Measurements from ENCODE around the gene PSME1. TPM values are rescaled to one million over a fixed set of nuclear protein-coding genes. Genes with fewer than 3 reads are reported as not detected.
A peak's percentile ranks its signal among the peaks of the same experiment; 100 is the strongest.

The PSME1 gene
- total and polyA plus RNA-seq, 7 experiments from 2014 or later = 189 to 703 (median 234) TPM

- DNase-seq (no peak), ATAC-seq (no peak)
- intact Hi-C loops (cut with micrococcal nuclease) = no loop called here
- CTCF ChIA-PET = no interaction called here
- Histone ChIP-seq H3K4me3 (ENCODE audit: low read length) (no peak overlapping the region), H3K4me1 (ENCODE audit: control insufficient read depth in 2 of 2, insufficient read depth in 2 of 2, low read length in 2 of 2) (no peaks in the 10 kb centered on the region), H3K27me3 (ENCODE audit: control insufficient read depth in 2 of 2, insufficient read depth in 2 of 2, low read length in 2 of 2) (no peaks in the 10 kb centered on the region), H3K27ac (ENCODE audit: low read depth, low read length) (no peak overlapping the region), H3K36me3 (ENCODE audit: control insufficient read depth in 2 of 3, insufficient read depth in 3 of 3, low read length in 3 of 3) (peaks cover 0 to 70% (median 15%) of the 10 kb centered on the region in 3 experiments), H3K9me3 (ENCODE audit: control insufficient read depth in 2 of 3, low read length in 3 of 3) (no peaks in the 10 kb centered on the region)
- Mint-ChIP-seq H3K36me3 (peaks cover 0 to 38% (median 4%) of the 10 kb centered on the region in 5 donors), H3K27me3 (no peaks in the 10 kb centered on the region), H3K4me3 (no peak overlapping the region), H3K4me1 (peaks cover 0 to 20% (median 12%) of the 10 kb centered on the region in 7 donors), H3K9me3 (peaks cover 0 to 2% (median 0%) of the 10 kb centered on the region in 11 donors), H3K27ac (peak overlapping the region in 1 of 9 donors; percentile 24)
- POLR2A ChIA-PET = interaction anchor here (2.7 kb wide), 1 partner anchor 11 kb away, joined by 9 read pairs; the partner anchor contains the start of gene IPO4
These were observed 41.9 kb downstream of the PSME1 start for GRCh38 chr14:24177891-24178290.

GRCh38 chr14:24178399-24179178, 42.6 kb downstream of the PSME1 start:
- no peaks in the 10 kb centered on the region for H3K4me1 ChIP-seq (ENCODE audit: control insufficient read depth in 2 of 2, insufficient read depth in 2 of 2, low read length in 2 of 2)
- Mint-ChIP-seq H3K9me3 (peaks cover 0 to 2% (median 0%) of the 10 kb centered on the region in 11 donors), H3K27me3 (no peaks in the 10 kb centered on the region), H3K4me3 (no peak overlapping the region), H3K36me3 (peaks cover 0 to 35% (median 4%) of the 10 kb centered on the region in 5 donors), H3K27ac (peak overlapping the region in 2 of 9 donors; percentile 32 to 75), H3K4me1 (peaks cover 0 to 18% (median 5%) of the 10 kb centered on the region in 7 donors)
- H3K27me3 ChIP-seq (ENCODE audit: control insufficient read depth in 2 of 2, insufficient read depth in 2 of 2, low read length in 2 of 2) = no peaks in the 10 kb centered on the region
- DNase-seq = no peak
- no peak overlapping the region for H3K27ac ChIP-seq (ENCODE audit: low read depth, low read length)
- H3K9me3 ChIP-seq (ENCODE audit: control insufficient read depth in 2 of 3, low read length in 3 of 3) = no peaks in the 10 kb centered on the region
- H3K36me3 ChIP-seq (ENCODE audit: control insufficient read depth in 2 of 3, insufficient read depth in 3 of 3, low read length in 3 of 3) = peaks cover 0 to 77% (median 20%) of the 10 kb centered on the region in 3 experiments
- POLR2A ChIA-PET = interaction anchor here (0.6 to 2.7 kb wide), 4 partner anchors 10 to 63 kb away, joined by 3 to 9 read pairs (median 4); partner anchors contain the start of gene IPO4
- ATAC-seq = no peak
- CTCF ChIA-PET = no interaction called here
- intact Hi-C loops (cut with micrococcal nuclease) = no loop called here
- H3K4me3 ChIP-seq (ENCODE audit: low read length) = no peak overlapping the region

- CTCF ChIA-PET = no interaction called here
- Histone ChIP-seq H3K27me3 (ENCODE audit: control insufficient read depth in 2 of 2, insufficient read depth in 2 of 2, low read length in 2 of 2) (no peaks in the 10 kb centered on the region), H3K9me3 (ENCODE audit: control insufficient read depth in 2 of 3, low read length in 3 of 3) (no peaks in the 10 kb centered on the region), H3K4me1 (ENCODE audit: control insufficient read depth in 2 of 2, insufficient read depth in 2 of 2, low read length in 2 of 2) (no peaks in the 10 kb centered on the region), H3K27ac (ENCODE audit: low read depth, low read length) (no peak overlapping the region), H3K36me3 (ENCODE audit: control insufficient read depth in 2 of 3, insufficient read depth in 3 of 3, low read length in 3 of 3) (peaks cover 0 to 83% (median 20%) of the 10 kb centered on the region in 3 experiments), H3K4me3 (ENCODE audit: low read length) (no peak overlapping the region)
- intact Hi-C loops (cut with micrococcal nuclease) = no loop called here
- Mint-ChIP-seq H3K27me3 (no peaks in the 10 kb centered on the region), H3K27ac (peak overlapping the region in 5 of 9 donors; percentile 32 to 75 (median 59)), H3K4me1 (peaks cover 0 to 17% (median 4%) of the 10 kb centered on the region in 7 donors), H3K9me3 (peaks cover 0 to 2% (median 0%) of the 10 kb centered on the region in 11 donors), H3K36me3 (peaks cover 0 to 34% (median 4%) of the 10 kb centered on the region in 5 donors), H3K4me3 (no peak overlapping the region)
- POLR2A ChIA-PET = interaction anchor here (0.6 to 2.7 kb wide), 4 partner anchors 10 to 63 kb away, joined by 3 to 9 read pairs (median 4); partner anchors contain the start of gene IPO4
- DNase-seq = no peak
- ATAC-seq = no peak
These were observed 43.4 kb downstream of the PSME1 start for GRCh38 chr14:24179294-24179960.

GRCh38 chr14:24179961-24180796, 44.2 kb downstream of the PSME1 start:
- Mint-ChIP-seq H3K36me3 (peaks cover 0 to 29% (median 4%) of the 10 kb centered on the region in 5 donors), H3K4me3 (no peak overlapping the region), H3K9me3 (peaks cover 0 to 4% (median 0%) of the 10 kb centered on the region in 11 donors), H3K27me3 (no peaks in the 10 kb centered on the region), H3K4me1 (peaks cover 0 to 11% (median 0%) of the 10 kb centered on the region in 7 donors), H3K27ac (peak overlapping the region in 6 of 9 donors; percentile 31 to 75 (median 46))
- no peak overlapping the region for H3K4me3 ChIP-seq (ENCODE audit: low read length)
- intact Hi-C loops (cut with micrococcal nuclease) = no loop called here
- no peak overlapping the region for H3K27ac ChIP-seq (ENCODE audit: low read depth, low read length)
- no peaks in the 10 kb centered on the region for H3K4me1 ChIP-seq (ENCODE audit: control insufficient read depth in 2 of 2, insufficient read depth in 2 of 2, low read length in 2 of 2)
- POLR2A ChIA-PET = interaction anchor here (1.4 to 2.7 kb wide), 2 partner anchors 9 to 20 kb away, joined by 5 to 9 read pairs; partner anchors contain the start of genes IPO4 and IRF9
- CTCF ChIA-PET = interaction anchor here (0.7 kb wide), 1 partner anchor 18 kb away, joined by 3 read pairs; no protein-coding TSS in a partner anchor
- H3K9me3 ChIP-seq (ENCODE audit: control insufficient read depth in 2 of 3, low read length in 3 of 3) = no peaks in the 10 kb centered on the region
- ATAC-seq (no peak), DNase-seq (no peak)
- H3K27me3 ChIP-seq (ENCODE audit: control insufficient read depth in 2 of 2, insufficient read depth in 2 of 2, low read length in 2 of 2) = no peaks in the 10 kb centered on the region
- peaks cover 0 to 88% (median 23%) of the 10 kb centered on the region in 3 experiments for H3K36me3 ChIP-seq (ENCODE audit: control insufficient read depth in 2 of 3, insufficient read depth in 3 of 3, low read length in 3 of 3)

GRCh38 chr14:24181371-24182077, 45.5 kb downstream of the PSME1 start:
- peaks cover 0 to 4% (median 0%) of the 10 kb centered on the region in 11 donors for H3K9me3 Mint-ChIP-seq
- Histone ChIP-seq H3K36me3 (ENCODE audit: control insufficient read depth in 2 of 3, insufficient read depth in 3 of 3, low read length in 3 of 3) (peaks cover 0 to 99% (median 23%) of the 10 kb centered on the region in 3 experiments), H3K4me3 (ENCODE audit: low read length) (no peak overlapping the region), H3K9me3 (ENCODE audit: control insufficient read depth in 2 of 3, low read length in 3 of 3) (no peaks in the 10 kb centered on the region), H3K27me3 (ENCODE audit: control insufficient read depth in 2 of 2, insufficient read depth in 2 of 2, low read length in 2 of 2) (no peaks in the 10 kb centered on the region), H3K4me1 (ENCODE audit: control insufficient read depth in 2 of 2, insufficient read depth in 2 of 2, low read length in 2 of 2) (no peaks in the 10 kb centered on the region), H3K27ac (ENCODE audit: low read depth, low read length) (no peak overlapping the region)
- ATAC-seq (no peak), DNase-seq (no peak)
- peak overlapping the region in 4 of 9 donors; percentile 5 to 65 (median 8) for H3K27ac Mint-ChIP-seq
- H3K27me3 Mint-ChIP-seq = no peaks in the 10 kb centered on the region
- H3K36me3 Mint-ChIP-seq = peaks cover 0 to 32% (median 4%) of the 10 kb centered on the region in 5 donors
- peaks cover 0 to 11% (median 0%) of the 10 kb centered on the region in 7 donors for H3K4me1 Mint-ChIP-seq
- no peak overlapping the region for H3K4me3 Mint-ChIP-seq
- ChIA-PET POLR2A (interaction anchor here (0.9 to 1.4 kb wide), 2 partner anchors 14 to 21 kb away, joined by 3 to 5 read pairs; partner anchors contain the start of genes IRF9 and TM9SF1), CTCF (no interaction called here)
- intact Hi-C loops (cut with micrococcal nuclease) = no loop called here

All from naive thymus-derived CD4-positive, alpha-beta T cell (primary cell).